Measurements from ENCODE around the gene MRPL58.

GRCh38 chr17:75031972-75032719 is 19.7 kb downstream of the MRPL58 start:
- TF ChIP-seq, protein P1, sequence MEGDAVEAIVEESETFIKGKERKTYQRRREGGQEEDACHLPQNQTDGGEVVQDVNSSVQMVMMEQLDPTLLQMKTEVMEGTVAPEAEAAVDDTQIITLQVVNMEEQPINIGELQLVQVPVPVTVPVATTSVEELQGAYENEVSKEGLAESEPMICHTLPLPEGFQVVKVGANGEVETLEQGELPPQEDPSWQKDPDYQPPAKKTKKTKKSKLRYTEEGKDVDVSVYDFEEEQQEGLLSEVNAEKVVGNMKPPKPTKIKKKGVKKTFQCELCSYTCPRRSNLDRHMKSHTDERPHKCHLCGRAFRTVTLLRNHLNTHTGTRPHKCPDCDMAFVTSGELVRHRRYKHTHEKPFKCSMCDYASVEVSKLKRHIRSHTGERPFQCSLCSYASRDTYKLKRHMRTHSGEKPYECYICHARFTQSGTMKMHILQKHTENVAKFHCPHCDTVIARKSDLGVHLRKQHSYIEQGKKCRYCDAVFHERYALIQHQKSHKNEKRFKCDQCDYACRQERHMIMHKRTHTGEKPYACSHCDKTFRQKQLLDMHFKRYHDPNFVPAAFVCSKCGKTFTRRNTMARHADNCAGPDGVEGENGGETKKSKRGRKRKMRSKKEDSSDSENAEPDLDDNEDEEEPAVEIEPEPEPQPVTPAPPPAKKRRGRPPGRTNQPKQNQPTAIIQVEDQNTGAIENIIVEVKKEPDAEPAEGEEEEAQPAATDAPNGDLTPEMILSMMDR (IDR thresholded peaks at IDR 0.05) = no peak
- TF ChIP-seq EZH2 (IDR thresholded peaks at IDR 0.05) = no peak
